H1 (cell line): ENCODE results near the gene GSG1L. TPM values are rescaled to one million over a fixed set of nuclear protein-coding genes. Genes with fewer than 3 reads are reported as not detected.

Experiments
- CTCF ChIA-PET: fragments of 300-600 bp; sonication (Branson Sonifier 250); formaldehyde crosslinking; loops from one replicate; lab custom pipeline; 2021; ENCODE audit not compliant: partially characterized antibody; lab: Charles Lee
- POLR2A ChIA-PET: fragments of 300-600 bp; sonication (Branson Sonifier 250); formaldehyde crosslinking; loops from one replicate; lab custom pipeline; 2021; ENCODE audit warnings: inconsistent platforms; ENCODE audit not compliant: partially characterized antibody; lab: Charles Lee
- DNase-seq, 2 experiments: peaks; one replicate each; pipeline versions ENCODE4 v3.0.0 to v3.0.0-alpha.2; 2010 to 2022; ENCODE audit warnings: low spot score in 2 of 2, low read depth in 1 of 2, mixed read lengths in 1 of 2
- FAIRE-seq: peaks from 2 replicates; lab custom pipeline; 2011; peaks lifted over from hg19 to GRCh38; lab: Jason Lieb, UNC
- H2AFZ ChIP-seq: 2 replicates; pipeline ENCODE4 v1.8.1; 2012; ENCODE audit warnings: low read length, inconsistent platforms
- H2AK5ac ChIP-seq: 2 replicates; pipeline ENCODE4 v1.6.1; 2013; ENCODE audit warnings: low read depth, low read length
- H2BK120ac ChIP-seq: replicated peaks from 2 replicates; pipeline ENCODE3; 2013; ENCODE audit warnings: low read depth, low read length, inconsistent platforms
- H2BK12ac ChIP-seq: 2 replicates; pipeline ENCODE4 v1.6.1; 2013; ENCODE audit warnings: low read depth, low read length
- H2BK15ac ChIP-seq: 2 replicates; pipeline ENCODE4 v1.6.1; 2013; ENCODE audit warnings: low read length
- H2BK20ac ChIP-seq: 2 replicates; pipeline ENCODE4 v1.6.1; 2013; ENCODE audit warnings: low read length
- H2BK5ac ChIP-seq: 2 replicates; pipeline ENCODE4 v1.6.1; 2013; ENCODE audit warnings: low read depth, low read length
- H3K14ac ChIP-seq: 2 replicates; pipeline ENCODE4 v1.6.1; 2013; ENCODE audit warnings: inconsistent platforms; ENCODE audit not compliant: insufficient read length
- H3K18ac ChIP-seq: 2 replicates; pipeline ENCODE4 v1.6.1; 2013; ENCODE audit warnings: low read length; ENCODE audit errors: extremely low read depth
- H3K23ac ChIP-seq: 2 replicates; pipeline ENCODE4 v1.6.1; 2013; ENCODE audit warnings: inconsistent platforms; ENCODE audit not compliant: insufficient read length
- H3K23me2 ChIP-seq: 2 replicates; pipeline ENCODE4 v1.6.1; 2013; ENCODE audit warnings: low read depth, low read length
- H3K27ac ChIP-seq: 2 replicates; pipeline ENCODE4 v1.6.1; 2011; ENCODE audit warnings: low read depth, low read length, inconsistent platforms
- H3K27me3 ChIP-seq, 4 experiments: replicated peaks in 1 of 4; 1 replicate in 1 of 4; 2 replicates in 3 of 4; pipeline versions ENCODE4 v1.6.1 to v1.8.1; 2011 to 2013; ENCODE audit warnings: low read length in 3 of 4, mild to moderate bottlenecking in 3 of 4, inconsistent platforms in 2 of 4, mixed read lengths in 2 of 4, moderate library complexity in 1 of 4; ENCODE audit not compliant: control insufficient read depth in 3 of 4, insufficient read depth in 3 of 4; ENCODE audit errors: extremely low read depth in 1 of 4
- H3K36me3 ChIP-seq, 4 experiments: 2 replicates each; pipeline versions ENCODE4 v1.6.1 to v1.8.1; 2011 to 2013; ENCODE audit warnings: mild to moderate bottlenecking in 4 of 4, low read length in 3 of 4, moderate library complexity in 2 of 4, control low read depth in 1 of 4, inconsistent platforms in 1 of 4; ENCODE audit not compliant: insufficient read depth in 4 of 4, control insufficient read depth in 2 of 4
- H3K4ac ChIP-seq: replicated peaks from 2 replicates; pipeline ENCODE3; 2013; ENCODE audit warnings: low read length, low read depth, mixed read lengths, inconsistent platforms; ENCODE audit not compliant: insufficient read length
- H3K4me1 ChIP-seq, 4 experiments: replicated peaks in 1 of 4; 1 replicate in 1 of 4; 2 replicates in 3 of 4; pipeline versions ENCODE4 v1.6.1 to v1.8.1; 2011 to 2013; ENCODE audit warnings: low read length in 3 of 4, inconsistent platforms in 2 of 4, mixed read lengths in 1 of 4; ENCODE audit not compliant: insufficient read depth in 4 of 4, control insufficient read depth in 3 of 4
- H3K4me2 ChIP-seq, 2 experiments: 2 replicates each; pipeline versions ENCODE4 v1.6.1 to v1.8.1; 2011 to 2013; ENCODE audit warnings: low read depth in 2 of 2, low read length in 2 of 2, control low read depth in 1 of 2, inconsistent platforms in 1 of 2, mild to moderate bottlenecking in 1 of 2; ENCODE audit not compliant: insufficient read depth in 1 of 2
- H3K4me3 ChIP-seq, 4 experiments: fragments of 200-600, 300-600 bp in 1 of 4; sonication (generic), shearing (Covaris generic), sonication (Bioruptor Twin) in 1 of 4; 2 replicates each; pipeline versions ENCODE4 v1.5.1 to v1.8.1; 2011 to 2016; ENCODE audit warnings: low read length in 4 of 4, low read depth in 3 of 4, control low read depth in 2 of 4, inconsistent platforms in 2 of 4, mild to moderate bottlenecking in 2 of 4, mixed read lengths in 1 of 4, moderate library complexity in 1 of 4; ENCODE audit not compliant: insufficient read depth in 2 of 4; ENCODE audit errors: extremely low read depth in 1 of 4
- H3K56ac ChIP-seq: replicated peaks from 2 replicates; pipeline ENCODE3; 2013; ENCODE audit warnings: low read depth, mild to moderate bottlenecking, mixed read lengths, low read length, inconsistent platforms; ENCODE audit not compliant: insufficient read length
- H3K79me1 ChIP-seq: 2 replicates; pipeline ENCODE4 v1.6.1; 2013; ENCODE audit warnings: low read depth, low read length, control low read depth
- H3K79me2 ChIP-seq, 2 experiments: 2 replicates each; pipeline versions ENCODE4 v1.6.1 to v1.8.1; 2012 to 2013; ENCODE audit warnings: low read length in 2 of 2, mild to moderate bottlenecking in 2 of 2, inconsistent platforms in 1 of 2; ENCODE audit not compliant: insufficient read depth in 2 of 2, control insufficient read depth in 1 of 2
- H3K9ac ChIP-seq, 4 experiments: replicated peaks in 1 of 4; 1 replicate in 1 of 4; 2 replicates in 3 of 4; pipeline versions ENCODE4 v1.6.1 to v1.8.1; 2011 to 2013; ENCODE audit warnings: low read depth in 3 of 4, low read length in 3 of 4, control low read depth in 2 of 4, mild to moderate bottlenecking in 2 of 4, moderate library complexity in 2 of 4, inconsistent platforms in 1 of 4; ENCODE audit errors: extremely low read depth in 1 of 4
- H3K9me3 ChIP-seq, 2 experiments: 2 replicates each; pipeline versions ENCODE4 v1.6.1 to v1.8.1; 2012 to 2013; ENCODE audit warnings: mild to moderate bottlenecking in 2 of 2, moderate library complexity in 2 of 2, control low read depth in 1 of 2, inconsistent platforms in 1 of 2, low read depth in 1 of 2, low read length in 1 of 2, mixed read lengths in 1 of 2; ENCODE audit not compliant: insufficient read depth in 2 of 2
- H4K20me1 ChIP-seq, 2 experiments: replicated peaks in 1 of 2; 2 replicates each; pipeline versions ENCODE3 to v1.8.1; 2011 to 2013; ENCODE audit warnings: inconsistent platforms in 2 of 2, low read length in 2 of 2, mild to moderate bottlenecking in 1 of 2; ENCODE audit not compliant: insufficient read depth in 2 of 2, control insufficient read depth in 1 of 2
- H4K5ac ChIP-seq: 2 replicates; pipeline ENCODE4 v1.6.1; 2013; ENCODE audit warnings: low read length, low read depth, mixed read lengths, inconsistent platforms; ENCODE audit not compliant: insufficient read length
- H4K8ac ChIP-seq: 2 replicates; pipeline ENCODE4 v1.8.0; 2013; ENCODE audit warnings: mild to moderate bottlenecking, moderate library complexity, low read length, inconsistent platforms; ENCODE audit not compliant: insufficient read depth; ENCODE audit errors: extremely low read depth
- H4K91ac ChIP-seq: replicated peaks from 2 replicates; pipeline ENCODE3; 2013; ENCODE audit warnings: low read length, mixed read lengths, inconsistent platforms; ENCODE audit not compliant: insufficient read length
- BCL11A ChIP-seq, 2 experiments: IDR thresholded peaks; one replicate each; pipeline ENCODE4 v1.6.1; 2011; ENCODE audit warnings: low read depth in 2 of 2, low read length in 2 of 2, mild to moderate bottlenecking in 2 of 2
- CEBPB ChIP-seq: IDR thresholded peaks from 2 replicates; pipeline ENCODE4 v1.6.1; 2012; ENCODE audit warnings: low read depth, low read length
- CHD2 ChIP-seq: IDR thresholded peaks from 2 replicates; pipeline ENCODE4 v1.6.1; 2012; ENCODE audit warnings: low read length, improper control_type of control experiment
- CTCF ChIP-seq, 3 experiments: IDR thresholded peaks; 1 replicate in 2 of 3; 2 replicates in 1 of 3; pipeline versions ENCODE4 v1.5.1 to v1.6.1; 2011; ENCODE audit warnings: low read length in 3 of 3, mild to moderate bottlenecking in 3 of 3, inconsistent platforms in 2 of 3, low read depth in 1 of 3, moderate library complexity in 1 of 3; ENCODE audit not compliant: insufficient read depth in 1 of 3; ENCODE audit errors: control extremely low read depth in 1 of 3
- EP300 ChIP-seq, 2 experiments: IDR thresholded peaks; 1 replicate in 1 of 2; 2 replicates in 1 of 2; pipeline ENCODE4 v1.6.1; 2011 to 2012; ENCODE audit warnings: low read depth in 2 of 2, low read length in 2 of 2, mild to moderate bottlenecking in 2 of 2, borderline replicate concordance in 1 of 2, inconsistent platforms in 1 of 2, moderate library complexity in 1 of 2
- HDAC2 ChIP-seq, 2 experiments: fragments of 300-600 bp in 1 of 2; sonication (generic) in 1 of 2; IDR thresholded peaks; 2 replicates each; pipeline ENCODE4 v1.6.1; 2011 to 2012; ENCODE audit warnings: low read depth in 2 of 2, low read length in 2 of 2, mild to moderate bottlenecking in 2 of 2, moderate library complexity in 2 of 2, borderline replicate concordance in 1 of 2, inconsistent platforms in 1 of 2
- HDAC6 ChIP-seq: IDR thresholded peaks from one replicate; pipeline ENCODE4 v1.7.1; 2012; ENCODE audit warnings: low read depth, mild to moderate bottlenecking, inconsistent platforms, low read length, moderate library complexity
- MAX ChIP-seq: IDR thresholded peaks from 2 replicates; pipeline ENCODE4 v1.6.1; 2012; ENCODE audit warnings: inconsistent platforms
- POLR2A ChIP-seq, 2 experiments: IDR thresholded peaks; 1 replicate in 1 of 2; 2 replicates in 1 of 2; pipeline ENCODE4 v1.6.1; 2011; ENCODE audit warnings: low read depth in 2 of 2, low read length in 2 of 2, mild to moderate bottlenecking in 2 of 2; ENCODE audit errors: control extremely low read depth in 1 of 2
- POLR2AphosphoS5 ChIP-seq: IDR thresholded peaks from 2 replicates; pipeline ENCODE4 v1.6.1; 2011; ENCODE audit warnings: low read depth, low read length
- TBP ChIP-seq: IDR thresholded peaks from 2 replicates; pipeline ENCODE4 v1.6.1; 2011; ENCODE audit warnings: low read depth, low read length, improper control_type of control experiment
- ZNF274 ChIP-seq: IDR thresholded peaks from 2 replicates; pipeline ENCODE4 v1.7.0; 2012; ENCODE audit warnings: low read length, borderline replicate concordance; ENCODE audit errors: extremely low read depth
- WGBS, 2 experiments: shearing (Covaris generic) in 1 of 2; methylation state at CpG; one replicate each; pipeline versions ENCODE4 v1.1.6 to v1.1.7; 2013 to 2015; ENCODE audit warnings: low lambda C conversion rate in 2 of 2, mixed read lengths in 2 of 2, inconsistent platforms in 1 of 2, low coverage in 1 of 2, missing lambda C conversion rate in 1 of 2; ENCODE audit not compliant: insufficient replicate concordance in 2 of 2, insufficient coverage in 1 of 2, insufficient read length in 1 of 2; ENCODE audit errors: extremely low coverage in 1 of 2, missing lambda C conversion rate in 1 of 2; 5-methylcytosine and 5-hydroxymethylcytosine counted together
- polyA plus RNA-seq, 7 experiments: library from polyadenylated mRNA; depleted of rRNA in 3 of 7; stranded (reverse) in 5 of 7; unstranded in 2 of 7; fragments of >200 nt in 5 of 7; fragments of 200-250 nt in 2 of 7; gene quantifications; 1 replicate in 5 of 7; 2 replicates in 1 of 7; 4 replicates in 1 of 7; pipeline versions ENCODE4 v1.2.1 to v1.2.3, GENCODE V29; 2011 to 2013; ENCODE audit warnings: missing spikeins in 2 of 7, mixed read lengths in 2 of 7
- total RNA-seq: library from RNA; stranded (reverse); fragmentation: NEBNext Ultra II Directional; extraction: Animal tissue kit (Norgen Biotek cat#: 25700); gene quantifications from 2 replicates; pipeline ENCODE4 v1.2.1, GENCODE V29; 2021

Gene GSG1L
- total and polyA plus RNA-seq, 2 of the 8 experiments (the other 6 are each of a cell fraction or from before 2014, with no cell fraction given), result 0.71 to 1.1 TPM

GRCh38 chr16:28025631-28026030, 37.9 kb downstream of the GSG1L start:
- ChIA-PET POLR2A (no interaction called here), CTCF (interaction anchor here (1.2 to 1.4 kb wide), 2 partner anchors 53 to 66 kb away, joined by 3 to 4 read pairs; no protein-coding TSS in a partner anchor)
- H3K79me1 ChIP-seq, result no peaks in the 10 kb centered on the region
- no peak overlapping the region for H2BK15ac ChIP-seq
- no peak overlapping the region for H2BK12ac ChIP-seq
- H2BK120ac ChIP-seq, result no peak overlapping the region
- H3K79me2 ChIP-seq, result no peaks in the 10 kb centered on the region
- H3K4ac ChIP-seq, result no peak overlapping the region
- H2AFZ ChIP-seq, result no peak overlapping the region
- no peak overlapping the region for H4K8ac ChIP-seq
- no peak overlapping the region for H3K14ac ChIP-seq
- peaks cover 3% of the 10 kb centered on the region; the same call in 1 of the 2 replicates for H3K23me2 ChIP-seq
- no peak overlapping the region for H2AK5ac ChIP-seq
- no peak overlapping the region for H4K91ac ChIP-seq
- H3K4me1 ChIP-seq, result no peaks in the 10 kb centered on the region
- no peak overlapping the region for H3K4me2 ChIP-seq
- FAIRE-seq, result no peak
- H4K20me1 ChIP-seq, result no peaks in the 10 kb centered on the region
- no peaks in the 10 kb centered on the region for H3K9me3 ChIP-seq
- no peak overlapping the region for H3K4me3 ChIP-seq
- no peak for DNase-seq
- H3K27me3 ChIP-seq, result no peaks in the 10 kb centered on the region
- H3K27ac ChIP-seq, result no peak overlapping the region
- no peak overlapping the region for H3K23ac ChIP-seq
- no peak overlapping the region for H2BK5ac ChIP-seq
- H3K18ac ChIP-seq, result no peak overlapping the region
- no peak overlapping the region for H3K9ac ChIP-seq
- no peak overlapping the region for H3K56ac ChIP-seq
- H4K5ac ChIP-seq, result no peak overlapping the region
- H3K36me3 ChIP-seq, result no peaks in the 10 kb centered on the region
- no peak overlapping the region for H2BK20ac ChIP-seq
- 85% methylated on average over 4 of the region's 4 CpGs; no CpG with 5 or more reads in 1 of the 2 experiments for WGBS, 2 experiments
- TF ChIP-seq TBP, result no peak
- TF ChIP-seq CTCF (IDR thresholded peaks at IDR 0.05; ENCODE audit: control extremely low read depth in 1 of 3, insufficient read depth in 1 of 3, low read depth in 1 of 3, low read length in 3 of 3), result no peak
- TF ChIP-seq ZNF274, result no peak
- no peak for TF ChIP-seq HDAC2 (IDR thresholded peaks at IDR 0.05; ENCODE audit: borderline replicate concordance in 1 of 2, low read depth in 2 of 2, low read length in 2 of 2)
- TF ChIP-seq POLR2A (IDR thresholded peaks at IDR 0.05; ENCODE audit: control extremely low read depth in 1 of 2, low read depth in 2 of 2, low read length in 2 of 2), result no peak
- no peak for TF ChIP-seq HDAC6
- no peak for TF ChIP-seq CEBPB
- TF ChIP-seq BCL11A (IDR thresholded peaks at IDR 0.05; ENCODE audit: low read depth in 2 of 2, low read length in 2 of 2), result no peak
- TF ChIP-seq CHD2, result no peak
- no peak for TF ChIP-seq MAX
- TF ChIP-seq POLR2AphosphoS5, result no peak
- TF ChIP-seq EP300 (IDR thresholded peaks at IDR 0.05; ENCODE audit: borderline replicate concordance in 1 of 2, low read depth in 2 of 2, low read length in 2 of 2), result no peak
